Fibroblast of skin of left quadriceps (primary cell): ENCODE results near the gene WASF2.
A peak's percentile ranks its signal among the peaks of the same experiment; 100 is the strongest.
"Not testable (repeated sequence)": the region's sequence is repeated elsewhere in the genome, so short reads cannot be mapped to it uniquely, and the experiment has no call there.

Experiments
- DNase-seq, 2 experiments: peaks; one replicate each; pipeline ENCODE4 v3.0.0-alpha.2; 2013; ENCODE audit warnings: low read depth in 2 of 2

WASF2 gene

GRCh38 chr1:27501159-27501558 lies 11.2 kb upstream of the WASF2 start:
- not testable (repeated sequence) for DNase-seq

- DNase-seq: no peak
These were observed 9.2 kb upstream of the WASF2 start for GRCh38 chr1:27499142-27499541.

- DNase-seq: peak; percentile 47 to 58
These were observed 6.7 kb upstream of the WASF2 start for GRCh38 chr1:27496604-27497155.

GRCh38 chr1:27492796-27493195 lies 2.8 kb upstream of the WASF2 start:
- no peak for DNase-seq

GRCh38 chr1:27491748-27492700 lies 2.1 kb upstream of the WASF2 start:
- DNase-seq: no peak

- no peak for DNase-seq
These were observed 430 bp downstream of the WASF2 start for GRCh38 chr1:27489501-27489972.

GRCh38 chr1:27487966-27488884 lies 1.7 kb downstream of the WASF2 start:
- no peak for DNase-seq

- no peak for DNase-seq
These were observed 4.6 kb downstream of the WASF2 start for GRCh38 chr1:27485363-27485762.

- DNase-seq: no peak
These were observed 6.3 kb downstream of the WASF2 start for GRCh38 chr1:27483659-27484058.

GRCh38 chr1:27481994-27482620 lies 7.9 kb downstream of the WASF2 start:
- no peak for DNase-seq

- DNase-seq: no peak
These were observed 11.9 kb downstream of the WASF2 start for GRCh38 chr1:27478098-27478497.

- DNase-seq: no peak
These were observed 13.7 kb downstream of the WASF2 start for GRCh38 chr1:27476237-27476636.

- no peak for DNase-seq
These were observed 14.2 kb downstream of the WASF2 start for GRCh38 chr1:27475720-27476119.

- no peak for DNase-seq
These were observed 16.2 kb downstream of the WASF2 start for GRCh38 chr1:27473755-27474154.

GRCh38 chr1:27472098-27472497 lies 17.9 kb downstream of the WASF2 start:
- not testable (repeated sequence) for DNase-seq

- no peak for DNase-seq
These were observed 18.5 kb downstream of the WASF2 start for GRCh38 chr1:27471477-27471876.

GRCh38 chr1:27469334-27469733 lies 20.6 kb downstream of the WASF2 start:
- no peak for DNase-seq

- DNase-seq: not testable (repeated sequence)
These were observed 21.6 kb downstream of the WASF2 start for GRCh38 chr1:27468378-27468777.

- no peak for DNase-seq
These were observed 24.9 kb downstream of the WASF2 start for GRCh38 chr1:27464926-27465647.

GRCh38 chr1:27463916-27464315 lies 26.1 kb downstream of the WASF2 start:
- DNase-seq: not testable (repeated sequence)

- not testable (repeated sequence) for DNase-seq
These were observed 31.4 kb downstream of the WASF2 start for GRCh38 chr1:27458521-27458920.
